Astrocyte of the hippocampus (primary cell): Measurements from ENCODE around the gene FBXW5.

Source experiments
- DNase-seq: peaks from one replicate; pipeline ENCODE4 v3.0.0; 2011; ENCODE audit warnings: low read depth, low spot score

FBXW5 gene

DNA sequence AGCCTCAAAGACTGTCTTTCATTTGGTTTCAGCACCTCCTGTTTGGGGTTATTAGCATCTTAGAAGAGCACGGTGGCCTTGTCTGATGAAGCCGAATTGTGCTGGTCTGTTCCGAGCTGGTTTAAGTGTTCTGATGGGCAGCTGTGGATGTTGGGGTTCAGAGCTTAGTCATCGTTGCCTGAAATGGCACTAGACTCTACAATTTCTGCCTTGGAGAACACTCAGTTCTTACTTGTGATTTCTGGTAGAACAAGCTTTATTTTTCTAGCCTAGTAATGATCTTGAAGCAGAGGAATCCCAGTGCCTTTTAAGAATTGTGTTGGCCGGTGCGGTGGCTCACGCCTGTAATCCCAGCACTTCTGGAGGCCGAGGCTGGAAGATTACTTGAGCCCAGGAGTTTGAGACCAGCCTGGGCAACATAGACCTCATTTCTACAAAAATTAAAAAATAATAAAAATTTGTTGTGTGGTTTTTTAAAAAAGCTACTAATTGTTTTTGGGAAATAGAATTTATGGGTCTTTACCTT lies 7.8 kb downstream of the FBXW5 start:
- DNase-seq: no peak

- DNase-seq: no peak
These were observed 8.9 kb downstream of the FBXW5 start for GRCh38 chr9:136935651-136936050.

DNA sequence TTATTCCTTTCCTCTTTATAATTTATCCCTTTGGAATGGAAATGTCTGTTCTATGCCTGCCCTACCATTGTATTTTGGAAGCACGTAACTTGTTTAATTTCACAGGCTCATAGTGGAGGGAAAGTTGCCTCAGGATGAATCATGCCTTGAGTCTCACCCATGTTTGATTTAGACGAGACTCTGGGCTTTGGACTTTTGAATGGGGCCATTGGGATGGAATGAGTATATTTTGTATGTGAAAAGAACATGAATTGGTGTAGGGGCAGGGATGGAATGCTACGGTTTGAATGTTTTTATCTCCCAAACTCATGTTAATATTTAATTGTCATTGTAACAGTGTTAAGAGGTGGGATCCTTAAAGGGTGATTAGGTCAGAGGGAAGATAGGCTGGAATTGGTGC lies 10.3 kb downstream of the FBXW5 start:
- DNase-seq: no peak

GRCh38 chr9:136931611-136932130 lies 12.9 kb downstream of the FBXW5 start:
- no peak for DNase-seq

DNA sequence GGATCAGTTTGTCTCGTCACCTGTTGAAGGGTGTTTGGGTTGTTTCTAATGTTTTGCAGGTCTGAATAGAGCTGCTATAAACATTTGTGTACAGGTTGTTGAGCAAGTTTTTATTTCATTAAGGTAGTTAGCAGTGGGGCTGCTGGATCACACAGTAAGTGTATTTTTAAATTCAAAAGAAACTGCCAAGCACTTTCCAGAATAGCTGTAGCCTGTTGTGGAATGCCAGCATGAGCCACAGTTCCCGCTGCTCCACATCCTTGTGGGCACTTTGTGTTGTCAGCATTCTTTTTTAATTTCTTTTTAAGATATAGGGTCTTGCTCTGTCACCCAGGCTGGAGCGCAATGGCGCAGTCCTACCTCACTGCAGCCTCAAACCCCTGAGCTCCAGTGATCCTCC lies 14.5 kb downstream of the FBXW5 start:
- no peak for DNase-seq

- no peak for DNase-seq
These were observed 15.9 kb downstream of the FBXW5 start for GRCh38 chr9:136928591-136928990.

DNA sequence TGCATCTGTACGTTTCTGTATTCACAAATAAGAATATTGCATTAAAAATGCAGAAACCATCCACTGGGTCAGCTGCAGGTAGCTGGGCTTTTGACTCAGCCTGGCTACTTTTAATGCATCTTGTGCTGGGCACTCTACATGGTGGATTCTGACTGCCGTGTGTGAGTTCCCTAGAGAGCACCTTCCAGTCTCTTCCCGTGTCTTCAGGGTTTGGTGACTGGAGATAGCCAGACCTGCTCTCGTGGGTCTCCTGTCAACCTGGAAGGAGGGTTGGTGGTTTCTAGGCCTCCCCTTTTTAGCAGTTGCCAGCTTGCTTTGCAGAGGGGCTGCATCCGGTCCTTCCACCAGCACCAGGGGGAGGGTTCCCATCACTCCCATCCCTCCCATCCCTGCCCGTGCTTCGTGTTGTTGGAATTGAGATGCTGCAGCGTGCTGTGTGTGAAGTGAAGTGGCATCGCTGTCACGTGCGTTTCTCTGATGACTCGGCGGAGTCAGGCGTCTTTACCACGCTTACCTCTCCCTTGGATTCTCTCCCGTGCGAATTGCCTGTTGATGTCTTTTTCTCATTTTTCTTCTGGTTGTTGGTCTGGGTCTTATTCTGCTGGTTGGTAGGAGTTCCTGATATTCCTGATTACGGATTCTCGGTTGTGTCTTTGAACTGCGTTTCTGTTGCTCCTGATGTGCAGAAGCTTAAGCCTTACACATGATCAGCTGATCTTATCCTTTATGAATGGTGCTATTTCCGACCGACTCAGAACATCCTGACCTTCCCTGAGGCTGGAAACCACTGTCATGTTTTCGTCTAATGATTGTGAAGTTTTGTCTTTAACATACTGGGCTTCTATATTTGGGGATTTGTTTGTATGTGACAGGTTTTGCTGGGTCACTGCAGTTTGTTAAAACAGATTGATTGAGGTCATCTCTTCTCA lies 16.9 kb downstream of the FBXW5 start:
- DNase-seq: no peak

- no peak for DNase-seq
These were observed 17.8 kb downstream of the FBXW5 start for GRCh38 chr9:136926749-136927148.

DNA sequence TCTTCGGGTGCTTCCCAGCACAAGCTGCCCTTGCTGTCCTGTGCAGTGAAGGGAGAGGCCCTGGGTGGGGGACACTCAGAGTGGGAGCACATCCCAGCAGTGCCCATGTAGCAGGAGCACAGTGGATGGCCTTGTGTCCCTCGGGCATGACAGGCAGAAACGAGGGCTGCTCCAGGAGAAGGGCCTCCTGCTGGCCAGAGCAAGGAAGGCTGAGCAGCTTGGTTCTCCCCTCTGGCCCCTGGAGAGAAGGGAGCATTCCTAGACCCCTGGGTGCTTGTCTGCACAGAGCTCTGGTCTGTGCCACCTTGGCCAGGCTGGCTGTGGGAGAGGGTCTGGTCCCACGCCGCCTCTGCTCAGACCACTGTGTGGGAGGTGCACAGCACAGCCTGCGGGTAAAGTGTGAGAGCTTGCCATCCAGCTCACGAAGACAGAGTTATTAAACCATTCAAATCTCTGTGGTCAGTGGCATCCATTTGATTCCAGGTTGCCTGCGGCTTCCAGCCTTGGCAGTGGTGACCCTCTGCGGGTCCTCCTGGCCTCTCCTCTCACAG lies 18.3 kb downstream of the FBXW5 start:
- DNase-seq: no peak

DNA sequence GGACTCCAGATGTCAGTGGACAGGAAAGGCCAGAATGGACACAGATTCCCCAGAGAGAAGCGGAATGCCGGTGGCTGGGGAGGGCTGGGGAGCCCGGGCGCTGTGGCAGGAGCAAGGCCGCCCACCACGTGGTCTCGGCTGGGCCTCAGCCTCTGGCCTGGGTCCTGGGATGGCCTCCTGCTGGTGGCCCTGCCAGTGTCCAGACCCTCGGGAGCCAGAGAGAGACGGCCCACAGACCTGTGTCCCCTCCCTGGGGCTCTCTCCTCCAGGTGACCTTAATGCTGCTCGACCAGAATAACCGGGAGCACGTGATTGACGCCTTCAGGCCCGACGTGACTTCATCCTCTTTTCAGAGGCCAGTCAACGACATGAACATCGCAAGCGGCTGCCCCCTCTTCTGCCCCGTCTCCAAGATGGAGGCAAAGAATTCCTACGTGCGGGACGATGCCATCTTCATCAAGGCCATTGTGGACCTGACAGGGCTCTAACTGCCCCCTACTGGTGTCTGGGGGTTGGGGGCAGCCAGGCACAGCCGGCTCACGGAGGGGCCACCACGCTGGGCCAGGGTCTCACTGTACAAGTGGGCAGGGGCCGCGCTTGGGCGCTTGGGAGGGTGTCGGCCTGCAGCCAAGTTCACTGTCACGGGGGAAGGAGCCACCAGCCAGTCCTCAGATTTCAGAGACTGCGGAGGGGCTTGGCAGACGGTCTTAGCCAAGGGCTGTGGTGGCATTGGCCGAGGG lies 19.0 kb downstream of the FBXW5 start:
- no peak for DNase-seq

DNA sequence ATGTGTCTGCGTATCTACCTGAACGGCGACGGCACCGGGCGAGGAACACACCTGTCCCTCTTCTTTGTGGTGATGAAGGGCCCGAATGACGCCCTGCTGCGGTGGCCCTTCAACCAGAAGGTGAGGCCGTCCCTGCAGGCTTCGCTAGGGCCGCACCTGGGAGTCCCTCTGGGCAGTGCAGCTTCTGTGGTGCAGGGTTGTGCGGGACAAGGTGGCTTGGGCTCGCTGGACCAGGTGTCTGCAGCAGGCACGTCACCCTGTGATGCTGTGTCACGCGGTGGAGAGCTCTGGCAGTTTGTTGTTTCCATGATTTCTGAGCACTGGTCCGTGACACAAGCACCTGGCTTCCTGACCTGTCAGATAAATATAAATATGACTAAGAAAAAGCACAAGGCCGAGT lies 20.7 kb downstream of the FBXW5 start:
- no peak for DNase-seq

DNA sequence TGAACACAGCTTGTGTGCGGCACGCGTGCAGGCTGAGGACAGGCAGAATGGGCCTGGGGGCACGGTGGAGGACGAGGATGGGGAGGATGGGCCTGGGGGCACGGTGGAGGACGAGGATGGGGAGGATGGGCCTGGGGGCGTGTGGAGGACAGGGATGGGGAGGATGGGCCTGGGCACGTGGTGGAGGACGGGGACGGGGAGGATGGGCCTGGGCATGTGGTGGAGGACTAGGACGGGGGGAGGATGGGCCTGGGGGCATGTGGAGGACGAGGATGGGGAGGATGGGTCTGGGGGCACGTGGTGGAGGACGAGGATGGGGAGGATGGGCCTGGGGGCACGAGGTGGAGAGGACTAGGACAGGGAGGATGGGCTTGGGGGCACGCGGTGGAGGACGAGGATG lies 22.0 kb downstream of the FBXW5 start:
- no peak for DNase-seq

GRCh38 chr9:136921718-136922117 lies 22.8 kb downstream of the FBXW5 start:
- no peak for DNase-seq

DNA sequence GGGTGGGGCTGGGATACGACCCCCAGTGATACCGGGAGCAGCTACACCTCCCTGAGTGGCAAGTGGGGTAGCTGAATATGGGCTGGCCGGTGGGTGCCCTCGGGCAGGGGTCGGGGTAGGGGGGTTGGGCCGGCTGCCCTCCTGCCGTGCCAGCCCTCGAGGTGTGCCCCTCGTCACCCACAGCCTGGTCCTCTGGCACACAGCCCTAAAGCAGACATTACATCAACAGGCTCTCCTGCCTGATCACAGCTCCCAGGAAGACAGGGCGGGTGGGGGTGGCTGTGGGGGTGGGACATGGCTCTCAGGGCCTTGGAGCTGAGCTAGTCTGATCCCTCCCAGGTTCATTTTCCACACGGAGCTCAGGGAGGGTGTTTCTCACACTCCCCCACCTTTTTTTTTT lies 23.2 kb downstream of the FBXW5 start:
- DNase-seq: no peak

DNA sequence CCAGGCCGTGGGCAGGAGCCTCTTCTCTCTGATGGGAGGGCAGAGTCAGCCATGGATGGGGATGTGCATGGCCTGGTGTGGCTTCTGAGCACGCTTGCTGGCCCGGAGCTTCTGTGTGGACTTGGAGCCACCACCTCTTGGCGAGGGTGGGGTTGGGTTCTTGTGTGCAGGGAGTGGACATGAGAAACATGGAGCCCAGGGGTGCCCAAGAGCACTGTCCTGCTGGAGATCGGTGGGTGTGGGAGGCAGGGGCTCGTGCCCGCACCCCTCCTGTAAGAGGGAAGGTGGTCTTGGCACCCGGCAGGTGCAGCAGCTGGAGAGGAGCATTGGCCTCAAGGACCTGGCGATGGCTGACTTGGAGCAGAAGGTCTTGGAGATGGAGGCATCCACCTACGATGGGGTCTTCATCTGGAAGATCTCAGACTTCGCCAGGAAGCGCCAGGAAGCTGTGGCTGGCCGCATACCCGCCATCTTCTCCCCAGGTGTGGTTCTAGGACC lies 23.8 kb downstream of the FBXW5 start:
- DNase-seq: no peak

DNA sequence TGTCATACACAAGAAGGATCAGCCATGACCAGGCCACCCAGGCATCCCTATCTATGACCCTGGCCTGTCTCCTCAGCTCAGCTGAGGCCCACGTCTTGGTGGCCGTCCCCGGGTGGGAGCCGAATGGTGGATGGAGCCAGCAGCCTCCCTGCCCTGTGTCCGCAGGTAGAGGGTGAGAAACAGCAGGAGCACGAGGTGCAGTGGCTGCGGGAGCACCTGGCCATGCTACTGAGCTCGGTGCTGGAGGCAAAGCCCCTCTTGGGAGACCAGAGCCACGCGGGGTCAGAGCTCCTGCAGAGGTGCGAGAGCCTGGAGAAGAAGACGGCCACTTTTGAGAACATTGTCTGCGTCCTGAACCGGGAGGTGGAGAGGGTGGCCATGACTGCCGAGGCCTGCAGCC lies 24.5 kb downstream of the FBXW5 start:
- DNase-seq: no peak

- no peak for DNase-seq
These were observed 26.6 kb downstream of the FBXW5 start for GRCh38 chr9:136917902-136918301.

GRCh38 chr9:136916330-136917184 lies 28.0 kb downstream of the FBXW5 start:
- DNase-seq: no peak

DNA sequence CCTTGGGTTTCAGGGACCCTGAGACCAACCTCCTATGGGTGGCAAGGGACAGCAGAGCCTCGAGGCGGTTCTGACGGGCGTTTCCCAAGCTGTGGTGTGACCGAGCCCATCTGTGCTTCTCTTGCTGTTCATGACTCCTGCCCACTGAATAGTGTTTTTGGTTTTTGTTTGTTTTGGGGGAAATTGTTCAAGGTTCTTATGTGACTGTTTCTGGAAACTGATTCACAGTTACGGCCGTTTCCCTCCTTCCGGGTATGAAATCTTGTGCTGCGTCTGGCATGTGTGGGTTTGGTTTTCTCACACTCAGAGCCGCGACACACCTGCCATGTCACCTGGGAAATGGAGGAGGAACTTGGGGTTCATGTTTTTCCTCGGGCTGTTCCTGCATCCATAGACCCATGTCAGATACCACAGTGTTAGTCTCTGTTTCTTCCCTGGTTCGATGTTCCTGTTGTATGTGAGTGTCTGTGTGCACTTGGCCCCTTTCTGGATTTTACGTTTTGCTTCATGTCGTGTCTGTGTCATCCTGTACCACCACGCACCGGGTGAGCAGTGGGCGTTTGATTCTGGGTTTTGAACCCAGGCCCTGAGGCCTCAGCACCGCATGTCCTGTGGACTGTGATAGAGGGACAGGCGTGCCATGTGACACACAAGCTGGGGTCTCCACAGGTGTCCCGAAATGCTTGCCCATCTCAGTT lies 28.8 kb downstream of the FBXW5 start:
- DNase-seq: no peak

- no peak for DNase-seq
These were observed 30.7 kb downstream of the FBXW5 start for GRCh38 chr9:136913701-136914438.
